ENCODE results near the gene ATL3.
"Not testable (repeated sequence)": the region's sequence is repeated elsewhere in the genome, so short reads cannot be mapped to it uniquely, and the experiment has no call there.

ATL3 gene, protein sequence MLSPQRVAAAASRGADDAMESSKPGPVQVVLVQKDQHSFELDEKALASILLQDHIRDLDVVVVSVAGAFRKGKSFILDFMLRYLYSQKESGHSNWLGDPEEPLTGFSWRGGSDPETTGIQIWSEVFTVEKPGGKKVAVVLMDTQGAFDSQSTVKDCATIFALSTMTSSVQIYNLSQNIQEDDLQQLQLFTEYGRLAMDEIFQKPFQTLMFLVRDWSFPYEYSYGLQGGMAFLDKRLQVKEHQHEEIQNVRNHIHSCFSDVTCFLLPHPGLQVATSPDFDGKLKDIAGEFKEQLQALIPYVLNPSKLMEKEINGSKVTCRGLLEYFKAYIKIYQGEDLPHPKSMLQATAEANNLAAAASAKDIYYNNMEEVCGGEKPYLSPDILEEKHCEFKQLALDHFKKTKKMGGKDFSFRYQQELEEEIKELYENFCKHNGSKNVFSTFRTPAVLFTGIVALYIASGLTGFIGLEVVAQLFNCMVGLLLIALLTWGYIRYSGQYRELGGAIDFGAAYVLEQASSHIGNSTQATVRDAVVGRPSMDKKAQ

DNA sequence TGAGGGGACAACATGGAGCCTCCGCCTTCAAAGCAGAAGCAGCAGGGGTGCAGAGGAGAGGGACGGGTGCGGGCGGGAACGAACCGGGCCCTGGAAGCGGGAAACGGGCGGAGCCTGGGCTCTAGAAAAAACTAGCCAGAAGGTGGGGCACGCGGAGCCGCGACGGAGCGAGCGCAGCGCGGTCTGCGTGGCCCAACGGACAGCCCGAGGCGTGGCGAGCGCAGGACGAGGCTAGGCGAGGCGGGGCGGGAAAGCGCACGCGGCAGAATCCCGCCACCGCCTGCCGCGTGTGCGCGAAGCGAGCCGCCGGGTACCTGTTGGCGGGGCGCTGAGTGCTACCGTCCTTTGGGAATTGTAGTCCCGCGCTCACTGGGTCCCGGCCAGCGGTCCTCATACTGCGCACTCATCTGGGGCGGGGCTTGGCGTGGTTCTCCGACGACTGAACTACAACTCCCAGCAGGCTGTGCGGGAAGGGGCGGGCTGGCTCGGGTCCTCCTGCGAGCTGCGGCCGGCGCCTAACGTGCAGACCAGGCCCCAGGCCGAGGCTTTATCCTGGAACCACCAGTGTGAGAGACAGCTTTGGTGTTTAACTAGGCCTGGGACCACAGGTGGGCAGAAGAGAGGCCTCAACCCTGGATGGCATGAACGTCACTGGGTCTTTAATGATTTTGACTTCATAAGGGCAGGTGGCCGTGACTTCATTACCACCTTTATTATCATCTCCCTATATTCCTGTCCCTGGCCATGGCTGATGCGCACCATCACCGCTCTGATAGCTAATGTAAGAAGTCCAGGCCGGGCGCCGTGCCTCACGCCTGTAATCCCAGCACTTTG lies at the start of gene ATL3:
TSS of gene ATL3 (minus strand) at position 55 of the 834 bp plus-strand sequence. CDS start at position 14, 41 bp downstream.
- DNase-seq (ENCODE audit: low read depth): peak; percentile 75

DNA sequence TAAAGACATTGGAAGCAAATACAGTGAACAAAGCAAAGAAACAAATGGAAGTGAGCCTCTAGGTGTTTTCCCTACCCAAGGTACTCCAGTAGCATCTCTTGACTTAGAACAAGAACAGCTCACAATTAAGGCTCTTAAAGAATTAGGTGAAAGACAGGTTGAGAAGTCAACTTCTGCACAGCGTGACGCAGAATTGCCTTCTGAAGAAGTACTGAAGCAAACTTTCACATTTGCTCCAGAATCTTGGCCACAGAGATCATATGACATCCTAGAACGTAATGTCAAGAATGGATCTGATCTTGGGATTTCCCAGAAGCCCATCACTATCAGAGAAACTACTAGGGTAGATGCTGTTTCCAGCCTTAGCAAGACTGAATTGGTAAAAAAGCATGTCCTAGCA lies 49.4 kb upstream of the ATL3 start:
- no peak for DNase-seq (ENCODE audit: low read depth)

DNA sequence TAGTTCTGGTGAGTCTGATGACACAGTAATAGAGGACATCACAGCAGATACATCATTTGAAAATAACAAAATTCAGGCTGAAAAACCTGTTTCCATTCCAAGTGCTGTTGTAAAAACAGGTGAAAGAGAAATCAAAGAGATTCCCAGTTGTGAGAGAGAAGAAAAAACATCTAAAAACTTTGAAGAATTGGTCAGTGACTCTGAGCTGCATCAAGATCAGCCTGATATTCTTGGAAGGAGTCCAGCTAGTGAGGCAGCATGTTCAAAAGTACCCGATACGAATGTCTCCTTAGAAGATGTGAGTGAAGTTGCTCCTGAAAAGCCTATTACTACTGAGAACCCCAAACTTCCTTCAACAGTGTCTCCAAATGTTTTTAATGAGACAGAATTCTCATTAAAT lies 48.8 kb upstream of the ATL3 start:
- peak; percentile 36 for DNase-seq (ENCODE audit: low read depth)

DNA sequence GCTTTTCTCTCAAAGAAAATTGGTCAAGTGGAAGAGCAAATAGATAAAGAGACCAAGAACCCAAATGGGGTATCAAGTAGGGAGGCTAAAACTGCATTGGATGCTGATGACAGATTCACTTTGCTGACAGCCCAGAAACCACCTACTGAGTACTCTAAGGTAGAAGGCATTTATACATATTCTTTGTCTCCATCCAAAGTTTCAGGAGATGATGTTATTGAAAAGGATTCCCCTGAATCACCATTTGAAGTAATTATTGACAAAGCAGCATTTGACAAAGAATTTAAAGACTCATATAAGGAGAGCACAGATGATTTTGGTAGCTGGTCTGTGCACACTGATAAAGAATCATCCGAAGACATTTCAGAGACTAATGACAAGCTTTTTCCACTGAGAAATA lies 47.8 kb upstream of the ATL3 start:
- no peak for DNase-seq (ENCODE audit: low read depth)

DNA sequence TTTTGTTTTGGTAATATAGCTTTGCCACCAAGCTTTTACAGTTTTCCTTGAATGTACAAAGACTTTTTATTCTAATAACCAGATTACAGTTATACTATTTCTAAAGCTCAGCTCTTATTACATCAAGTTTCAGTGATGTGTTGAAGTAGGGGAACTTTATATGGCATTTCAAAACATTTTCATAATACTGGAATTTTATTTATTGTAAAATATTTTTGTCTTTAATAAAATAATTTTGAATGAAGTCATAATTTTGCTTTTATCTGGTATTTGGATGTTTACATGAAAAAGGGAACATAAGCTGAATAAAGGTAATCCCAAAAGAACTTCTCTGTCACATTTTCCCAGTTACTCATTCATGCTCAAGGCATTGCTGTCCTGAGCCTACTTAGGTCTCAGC lies 44.9 kb upstream of the ATL3 start:
- no peak for DNase-seq (ENCODE audit: low read depth)

DNA sequence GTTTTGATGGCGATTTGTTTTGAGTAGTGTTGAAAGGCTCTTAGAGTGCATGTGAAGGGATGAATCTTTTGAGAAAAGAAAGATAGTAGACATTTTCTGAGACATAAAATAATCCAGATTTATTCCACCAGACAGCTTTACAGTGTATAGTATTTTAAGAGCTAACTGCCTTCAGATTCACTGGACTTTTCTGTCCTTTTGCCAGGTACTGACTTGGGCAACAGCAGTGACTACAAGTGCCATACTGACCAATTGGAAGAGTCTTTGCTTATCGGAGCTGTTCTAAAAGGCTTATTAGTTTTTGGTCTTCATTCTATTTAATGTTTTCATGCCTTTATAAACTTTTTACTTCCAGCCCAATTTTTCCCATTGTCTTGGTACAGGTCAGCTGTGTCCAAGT lies 42.6 kb upstream of the ATL3 start:
- no peak for DNase-seq (ENCODE audit: low read depth)

DNA sequence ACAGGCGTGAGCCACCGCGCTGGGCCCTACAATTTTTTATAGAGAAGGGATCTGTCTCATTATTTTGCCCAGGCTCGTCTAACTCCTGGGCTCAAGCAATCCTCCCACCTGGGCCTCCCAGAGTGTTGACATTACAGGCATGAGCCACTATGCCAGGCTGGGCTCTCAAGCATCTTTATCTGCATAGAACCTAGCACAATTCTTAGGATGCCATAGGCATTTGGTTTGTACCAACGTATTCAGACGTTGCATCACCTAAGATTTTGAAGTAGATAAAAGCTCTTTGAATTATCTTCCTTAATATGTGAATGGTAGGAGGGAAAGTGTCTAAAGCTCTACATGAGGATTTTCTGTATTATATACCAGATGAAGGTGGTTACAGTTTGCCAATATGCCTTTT lies 40.7 kb upstream of the ATL3 start:
- no peak for DNase-seq (ENCODE audit: low read depth)

DNA sequence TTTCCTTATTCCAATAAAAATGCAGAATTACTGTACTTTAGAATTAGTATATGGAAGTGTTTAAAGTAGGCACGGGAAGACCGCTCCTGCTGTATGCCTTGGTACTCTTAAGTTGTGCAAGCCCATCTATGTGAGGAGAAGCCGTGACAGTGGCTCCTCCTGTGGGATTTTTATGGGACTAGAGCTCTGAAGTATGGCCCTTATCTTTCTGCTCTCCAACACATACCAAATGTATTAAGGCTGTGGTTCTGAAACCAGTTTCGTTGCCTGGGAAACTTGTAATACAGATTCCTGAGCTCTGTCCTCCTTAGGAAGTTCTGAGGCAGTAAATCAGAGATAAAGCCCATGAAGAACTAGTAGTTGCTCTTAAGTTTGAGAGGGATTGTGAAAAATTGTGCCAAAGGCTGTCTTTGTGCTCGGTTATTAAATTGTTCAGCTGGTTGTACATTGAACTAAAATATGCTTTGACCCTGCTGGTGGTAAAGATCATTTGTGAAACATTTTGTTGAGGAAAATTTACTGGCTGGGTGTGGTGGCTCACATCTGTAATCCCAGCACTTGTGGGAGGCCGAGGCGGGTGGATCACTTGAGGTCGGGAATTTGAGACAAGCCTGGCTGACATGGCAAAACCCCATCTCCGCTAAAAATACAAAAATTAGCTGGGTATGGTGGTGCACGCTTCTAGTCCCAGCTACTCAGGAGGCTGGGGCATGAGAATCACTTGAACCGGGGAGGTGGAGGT lies 39.5 kb upstream of the ATL3 start:
- peak; percentile 45 for DNase-seq (ENCODE audit: low read depth)

DNA sequence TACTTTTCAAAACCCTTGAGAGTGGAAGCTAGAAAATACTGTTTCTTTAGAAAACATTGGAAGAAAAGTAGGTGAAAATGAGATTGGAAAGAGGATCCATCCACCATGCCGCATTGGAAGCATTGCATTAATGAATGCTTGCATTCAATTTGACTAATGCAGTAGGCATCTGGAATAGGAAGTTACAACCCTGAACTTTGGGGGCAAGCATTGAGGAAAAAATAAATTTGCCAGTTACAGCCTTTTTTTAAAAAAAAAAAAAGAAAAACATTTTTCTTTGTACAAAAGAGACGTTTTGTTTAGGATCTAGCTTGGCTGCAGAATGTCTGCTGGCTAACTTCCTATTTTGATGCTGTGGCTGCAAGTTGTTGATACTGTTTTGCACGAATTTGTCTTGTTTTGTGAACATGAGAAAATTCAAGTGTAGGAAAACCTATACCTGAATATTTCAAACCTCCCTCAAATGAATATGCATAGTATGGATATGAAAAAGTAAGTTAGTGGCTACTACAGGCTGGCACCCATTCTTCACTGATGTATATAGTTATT lies 38.2 kb upstream of the ATL3 start:
- no peak for DNase-seq (ENCODE audit: low read depth)

DNA sequence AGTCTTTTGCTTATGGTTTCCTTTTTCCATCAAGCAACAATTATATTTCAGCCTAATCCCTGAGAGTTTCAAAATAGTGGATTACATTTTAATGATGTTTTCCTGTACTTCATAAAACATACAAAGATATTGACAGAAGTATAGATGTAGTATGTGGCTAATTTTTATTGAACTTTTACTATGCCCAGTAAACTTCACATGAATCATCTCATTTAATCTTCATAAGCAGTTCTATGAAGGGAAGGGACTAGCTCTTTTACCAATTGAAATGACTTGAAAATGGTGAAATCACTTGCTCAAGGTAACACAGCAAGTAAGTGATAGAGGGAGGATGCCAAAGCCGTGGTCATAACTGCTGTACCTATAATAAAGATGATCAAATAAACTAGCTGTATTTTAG lies 37.6 kb upstream of the ATL3 start:
- no peak for DNase-seq (ENCODE audit: low read depth)

DNA sequence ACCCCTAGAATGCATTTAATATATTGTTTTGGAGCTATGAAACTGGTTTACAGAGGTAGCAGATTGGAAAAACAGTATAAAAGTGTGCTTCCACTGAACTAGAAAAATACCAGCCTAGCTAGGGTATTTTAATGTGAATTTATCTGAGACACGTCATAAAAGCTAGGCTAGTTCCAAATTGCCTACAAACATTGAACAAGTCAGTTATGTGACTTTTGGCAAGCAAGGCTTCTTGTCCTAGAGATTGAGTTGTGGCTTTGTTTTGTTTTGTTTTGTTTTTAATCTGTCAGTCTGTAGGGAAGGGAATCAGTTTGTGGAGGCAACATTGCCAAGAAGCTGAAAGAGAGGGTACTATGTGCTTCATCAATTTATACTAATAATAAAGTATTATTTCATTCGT lies 34.4 kb upstream of the ATL3 start:
- no peak for DNase-seq (ENCODE audit: low read depth)

DNA sequence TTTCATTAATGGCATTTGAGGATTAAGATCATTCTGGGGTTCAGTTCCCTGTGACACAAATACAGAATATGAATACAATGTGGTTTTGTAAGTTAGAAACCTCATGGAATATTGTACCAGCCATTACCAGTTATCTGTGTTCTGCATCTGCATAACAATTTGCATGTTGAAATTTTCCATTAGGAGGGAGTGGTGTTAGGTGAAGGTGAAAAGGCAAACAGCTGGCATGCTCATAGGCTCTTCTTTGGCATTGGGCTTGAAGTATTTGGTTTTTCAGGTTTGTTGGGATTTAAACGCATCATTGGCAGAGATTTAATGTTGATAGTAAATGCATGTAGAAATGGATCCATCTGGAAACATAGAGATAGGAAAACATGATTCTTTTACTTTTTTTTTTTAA lies 28.7 kb upstream of the ATL3 start:
- no peak for DNase-seq (ENCODE audit: low read depth)

DNA sequence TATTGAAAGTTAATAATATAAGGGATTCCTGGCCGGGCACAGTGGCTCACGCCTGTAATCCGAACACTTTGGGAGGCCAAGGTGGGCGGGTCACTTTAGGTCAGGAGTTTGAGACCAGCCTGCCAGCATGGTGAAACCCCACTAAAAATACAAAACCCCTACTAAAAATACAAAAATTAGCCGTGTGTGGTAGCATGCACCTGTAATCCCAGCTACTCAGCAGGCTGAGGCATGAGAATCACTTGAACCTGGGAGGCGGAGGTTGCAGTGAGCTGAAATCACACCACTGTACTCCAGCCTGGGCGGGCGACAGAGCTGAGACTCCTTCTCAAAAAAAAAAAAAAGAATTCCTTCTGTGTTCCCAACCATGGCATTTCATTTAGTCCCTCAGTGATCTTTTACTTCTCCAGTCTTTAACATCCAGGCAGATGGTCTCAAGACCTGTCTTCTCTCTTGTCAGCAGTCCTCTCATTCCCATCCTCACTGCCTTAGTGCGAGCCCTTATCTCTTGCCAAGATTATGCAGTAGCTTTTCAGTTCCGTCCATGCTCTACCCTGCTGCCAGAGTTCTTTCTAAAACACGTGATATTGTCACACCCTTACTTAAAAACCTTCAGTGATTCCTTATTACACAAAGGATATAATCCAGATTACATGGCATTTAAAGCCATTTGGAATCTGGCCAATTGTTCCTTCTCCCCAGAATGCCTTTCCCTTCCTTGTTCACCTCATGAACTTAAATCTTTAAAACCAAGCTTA lies 28.0 kb upstream of the ATL3 start:
- no peak for DNase-seq (ENCODE audit: low read depth)

DNA sequence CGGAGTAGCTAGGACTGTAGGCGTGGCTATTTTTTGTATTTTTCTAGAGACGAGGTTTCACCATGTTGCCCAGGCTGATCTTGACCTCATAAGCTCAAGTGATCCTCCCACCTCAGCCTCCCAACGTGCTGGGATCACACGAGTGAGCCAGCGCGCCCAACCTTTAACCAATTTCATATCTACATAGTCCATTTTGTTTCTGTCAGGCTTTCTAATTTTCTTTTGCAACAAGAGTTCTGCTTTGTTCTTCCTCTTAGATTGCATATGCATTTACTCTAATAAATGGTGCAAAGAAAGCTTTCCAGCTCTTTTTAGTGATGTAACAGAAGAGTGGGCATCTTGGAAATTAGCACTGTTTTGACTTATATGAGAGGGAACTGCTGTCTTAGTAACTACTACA lies 23.4 kb upstream of the ATL3 start:
- DNase-seq (ENCODE audit: low read depth): no peak

DNA sequence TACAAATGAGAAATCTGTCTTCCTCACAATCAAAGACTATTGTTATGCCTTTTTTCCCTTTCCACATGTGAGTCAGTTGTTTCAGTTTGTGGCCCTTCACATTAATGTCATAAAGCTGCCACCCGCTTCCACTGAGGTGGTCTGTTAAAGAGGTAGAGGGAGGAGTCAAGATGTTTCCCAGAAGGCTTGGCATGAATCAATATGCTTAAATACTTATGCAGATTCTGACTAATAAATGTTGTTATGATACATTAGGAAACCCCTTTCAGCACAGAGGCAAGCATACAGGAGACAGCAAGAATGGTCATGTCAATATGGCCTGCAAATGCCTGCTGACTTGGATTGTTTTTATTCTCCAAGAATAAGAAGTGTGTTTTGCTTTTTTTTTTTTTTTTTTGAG lies 16.7 kb upstream of the ATL3 start:
- no peak for DNase-seq (ENCODE audit: low read depth)

DNA sequence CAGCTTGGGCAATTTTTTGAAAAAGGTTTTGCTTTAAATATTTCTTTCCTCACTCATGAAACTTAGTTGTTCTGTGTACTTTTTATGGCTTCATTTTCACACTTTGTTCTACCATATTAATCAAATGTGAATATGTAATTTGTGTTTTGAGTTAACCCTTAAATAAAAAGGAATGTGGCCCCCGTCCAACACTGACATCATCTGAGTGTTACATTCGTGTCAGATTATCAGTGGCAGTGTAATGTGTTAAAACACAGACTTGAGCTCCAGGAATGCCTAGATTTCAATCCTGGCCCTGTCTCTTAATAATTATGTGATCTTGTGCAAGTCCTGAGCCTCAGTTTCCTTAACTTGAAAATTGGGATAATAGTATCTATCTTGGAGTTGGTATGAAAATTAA lies 15.8 kb upstream of the ATL3 start:
- DNase-seq (ENCODE audit: low read depth): no peak

DNA sequence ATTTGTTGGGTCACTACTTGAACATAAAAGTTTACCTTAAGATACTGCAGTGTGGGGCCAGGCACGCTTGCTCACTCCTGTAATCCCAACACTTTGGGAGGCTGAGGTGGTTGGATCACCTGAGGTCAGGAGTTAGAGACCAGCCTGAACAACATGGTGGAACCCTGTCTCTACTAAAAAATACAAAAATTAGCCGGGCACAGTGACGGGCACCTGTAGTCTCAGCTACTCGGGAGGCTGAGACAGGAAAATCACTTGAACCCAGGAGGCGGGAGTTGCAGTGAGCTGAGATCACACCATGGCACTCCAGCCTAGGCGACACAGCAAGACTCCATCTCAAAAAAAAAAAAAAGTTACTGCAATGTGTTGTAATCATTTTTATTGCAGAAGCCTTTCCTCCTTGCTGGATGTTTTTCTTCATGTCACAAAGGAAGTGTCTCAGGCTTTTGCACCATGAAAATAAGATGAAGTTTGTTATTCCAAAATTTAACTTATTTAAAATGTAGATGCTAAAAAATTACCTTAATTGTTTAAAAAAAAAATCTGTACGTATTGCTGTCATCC lies 14.1 kb upstream of the ATL3 start:
- DNase-seq (ENCODE audit: low read depth): not testable (repeated sequence)

DNA sequence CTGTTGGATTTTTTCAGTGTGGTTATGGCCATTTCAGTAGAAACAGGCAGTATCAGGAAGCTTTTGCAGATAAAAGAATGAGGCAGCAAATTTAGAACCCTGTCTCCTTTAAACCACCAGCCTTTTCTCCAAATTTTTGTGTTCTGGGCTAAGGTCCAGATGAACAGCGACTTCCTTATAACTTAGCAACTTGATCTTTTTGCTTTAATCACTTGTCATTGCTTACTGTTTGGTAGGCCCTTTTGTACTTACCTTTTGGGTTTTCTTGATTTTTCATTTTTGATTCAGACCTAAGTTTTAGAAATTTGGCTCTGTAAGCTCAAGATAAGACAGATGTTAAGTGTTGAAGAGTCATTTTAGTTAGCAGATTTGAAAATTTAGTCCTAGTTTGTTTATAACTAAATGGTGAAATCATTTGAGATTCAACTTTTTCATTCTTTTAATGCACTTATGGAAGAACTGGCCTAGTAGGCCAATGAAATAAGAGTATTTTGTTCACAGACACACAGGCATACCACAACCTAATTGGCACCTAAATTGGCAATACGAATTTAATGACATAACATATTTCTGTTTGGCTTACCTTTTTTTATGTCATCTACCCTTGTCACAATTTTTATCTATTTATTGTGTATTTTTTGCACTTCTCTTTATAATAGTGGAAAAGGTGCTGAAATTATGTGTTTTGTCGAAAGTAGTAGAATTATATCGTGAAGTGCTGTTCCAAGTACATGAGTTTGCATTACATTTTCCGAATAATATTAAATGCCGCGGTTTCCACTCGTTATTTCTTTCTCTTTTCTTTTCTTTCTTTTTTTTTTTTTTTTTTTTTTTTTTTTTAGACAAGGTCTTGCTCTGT lies 12.2 kb upstream of the ATL3 start:
- DNase-seq (ENCODE audit: low read depth): no peak

DNA sequence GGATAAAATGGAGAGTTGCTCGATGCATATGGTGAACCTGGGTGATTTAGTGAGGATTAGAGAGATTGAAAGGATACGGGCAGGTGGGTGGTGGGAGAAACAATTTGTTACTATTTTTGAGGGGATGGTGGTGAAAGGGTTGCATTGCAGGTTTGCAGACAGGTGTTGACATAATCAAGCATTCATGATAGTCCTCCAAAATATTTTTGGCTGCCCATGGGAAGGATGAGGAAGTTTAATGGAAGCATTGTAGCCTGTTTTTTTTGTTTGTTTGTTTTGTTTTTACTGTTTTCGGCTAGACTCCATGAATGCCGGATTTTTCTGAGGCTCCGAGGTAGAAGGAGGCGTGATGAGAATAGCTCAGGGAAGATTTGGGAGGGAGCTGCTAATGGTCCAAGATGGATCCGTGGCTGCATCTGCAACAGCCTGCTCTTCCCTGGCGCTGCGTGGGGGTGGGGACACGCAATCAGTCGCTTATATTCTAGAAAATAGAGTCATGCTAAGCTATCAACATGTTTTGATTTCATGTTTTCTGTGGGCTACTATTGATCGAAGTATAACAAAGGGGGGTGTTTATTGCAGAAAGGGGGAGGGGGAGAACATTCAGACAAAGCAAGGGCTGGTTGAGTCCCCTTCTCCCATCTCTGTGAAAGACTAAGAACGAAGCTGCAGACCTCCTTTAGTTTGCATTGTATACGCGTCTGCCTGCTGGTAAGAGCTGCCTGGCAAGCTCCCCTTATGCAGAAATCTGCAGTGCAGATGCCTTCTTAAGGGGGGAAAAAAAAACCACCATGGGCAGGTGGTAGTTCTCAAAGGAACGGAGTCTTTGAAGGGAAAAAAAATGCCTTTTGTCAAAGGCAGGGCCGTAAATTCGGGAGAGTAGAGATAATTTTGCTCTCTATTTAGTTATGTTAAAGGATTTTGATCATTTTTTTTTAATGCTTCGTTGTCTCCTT lies 11.2 kb upstream of the ATL3 start:
- DNase-seq (ENCODE audit: low read depth): no peak

All from non-pigmented ciliary epithelial cell (primary cell).